ENCODE results near the gene SCTR. TPM values are rescaled to one million over a fixed set of nuclear protein-coding genes. Genes with fewer than 3 reads are reported as not detected.

SCTR gene
- polyA plus RNA-seq, 3 donors from 2014 or later = not detected

- peaks cover 6 to 8% of the 10 kb centered on the region in 2 donors for H3K4me1 Mint-ChIP-seq
- H3K4me3 Mint-ChIP-seq = no peak overlapping the region
- no peak for DNase-seq
- H3K27ac Mint-ChIP-seq = no peak overlapping the region
- H3K36me3 Mint-ChIP-seq = no peaks in the 10 kb centered on the region
- H3K9me3 Mint-ChIP-seq = no peaks in the 10 kb centered on the region
- peaks cover 16 to 25% (median 17%) of the 10 kb centered on the region in 3 donors for H3K27me3 Mint-ChIP-seq (ENCODE audit: low read depth in 3 of 3)
Measured at GRCh38 chr2:119427756-119428155, 96.5 kb downstream of the SCTR start.

- H3K27ac Mint-ChIP-seq = no peak overlapping the region
- no peaks in the 10 kb centered on the region for H3K9me3 Mint-ChIP-seq
- peaks cover 0 to 3% of the 10 kb centered on the region in 2 donors for H3K4me1 Mint-ChIP-seq
- H3K27me3 Mint-ChIP-seq (ENCODE audit: low read depth in 3 of 3) = peaks cover 11 to 18% (median 14%) of the 10 kb centered on the region in 3 donors
- no peaks in the 10 kb centered on the region for H3K36me3 Mint-ChIP-seq
- H3K4me3 Mint-ChIP-seq = no peak overlapping the region
- DNase-seq = no peak
Measured at GRCh38 chr2:119426801-119427395, 97.4 kb downstream of the SCTR start.

- no peak for DNase-seq
- no peak overlapping the region for H3K4me3 Mint-ChIP-seq
- H3K4me1 Mint-ChIP-seq = peaks cover 0 to 3% of the 10 kb centered on the region in 2 donors
- H3K27me3 Mint-ChIP-seq (ENCODE audit: low read depth in 3 of 3) = peaks cover 11 to 18% (median 14%) of the 10 kb centered on the region in 3 donors
- H3K36me3 Mint-ChIP-seq = no peaks in the 10 kb centered on the region
- H3K27ac Mint-ChIP-seq = no peak overlapping the region
- H3K9me3 Mint-ChIP-seq = no peaks in the 10 kb centered on the region
Measured at GRCh38 chr2:119426396-119426675, 97.9 kb downstream of the SCTR start.

GRCh38 chr2:119425620-119426395 is 98.5 kb downstream of the SCTR start:
- Mint-ChIP-seq H3K27ac (no peak overlapping the region), H3K4me1 (no peaks in the 10 kb centered on the region), H3K27me3 (ENCODE audit: low read depth in 3 of 3) (peaks cover 10 to 18% (median 16%) of the 10 kb centered on the region in 3 donors), H3K36me3 (no peaks in the 10 kb centered on the region), H3K4me3 (no peak overlapping the region), H3K9me3 (no peaks in the 10 kb centered on the region)
- no peak for DNase-seq

- H3K4me1 Mint-ChIP-seq = no peaks in the 10 kb centered on the region
- H3K36me3 Mint-ChIP-seq = no peaks in the 10 kb centered on the region
- peaks cover 10 to 17% (median 16%) of the 10 kb centered on the region in 3 donors for H3K27me3 Mint-ChIP-seq (ENCODE audit: low read depth in 3 of 3)
- no peak overlapping the region for H3K4me3 Mint-ChIP-seq
- no peaks in the 10 kb centered on the region for H3K9me3 Mint-ChIP-seq
- no peak for DNase-seq
- no peak overlapping the region for H3K27ac Mint-ChIP-seq
Measured at GRCh38 chr2:119425119-119425405, 99.2 kb downstream of the SCTR start.

- Mint-ChIP-seq H3K27me3 (ENCODE audit: low read depth in 3 of 3) (peaks cover 13 to 16% (median 13%) of the 10 kb centered on the region in 3 donors), H3K9me3 (no peaks in the 10 kb centered on the region), H3K4me3 (no peak overlapping the region), H3K4me1 (no peaks in the 10 kb centered on the region), H3K27ac (no peak overlapping the region), H3K36me3 (no peaks in the 10 kb centered on the region)
- no peak for DNase-seq
Measured at GRCh38 chr2:119424284-119425118, 99.8 kb downstream of the SCTR start.

- DNase-seq = no peak
- Mint-ChIP-seq H3K27ac (no peak overlapping the region), H3K36me3 (no peaks in the 10 kb centered on the region), H3K4me3 (no peak overlapping the region), H3K9me3 (no peaks in the 10 kb centered on the region), H3K27me3 (ENCODE audit: low read depth in 3 of 3) (peaks cover 10 to 14% (median 13%) of the 10 kb centered on the region in 3 donors), H3K4me1 (no peaks in the 10 kb centered on the region)
Measured at GRCh38 chr2:119423811-119424210, 100.5 kb downstream of the SCTR start.

- Mint-ChIP-seq H3K27me3 (ENCODE audit: low read depth in 3 of 3) (peaks cover 10 to 13% (median 13%) of the 10 kb centered on the region in 3 donors), H3K36me3 (no peaks in the 10 kb centered on the region)
Measured at GRCh38 chr2:119423108-119423444, 101.2 kb downstream of the SCTR start.

GRCh38 chr2:119422360-119423107 is 101.7 kb downstream of the SCTR start:
- Mint-ChIP-seq H3K36me3 (no peaks in the 10 kb centered on the region), H3K4me3 (no peak overlapping the region), H3K27ac (no peak overlapping the region), H3K27me3 (ENCODE audit: low read depth in 3 of 3) (peaks cover 10 to 13% (median 11%) of the 10 kb centered on the region in 3 donors), H3K4me1 (no peaks in the 10 kb centered on the region), H3K9me3 (no peaks in the 10 kb centered on the region)
- no peak for DNase-seq

More at GRCh38 chr2:119423108-119423444, 101.2 kb downstream of the SCTR start:
- Mint-ChIP-seq H3K4me3 (no peak overlapping the region), H3K9me3 (no peaks in the 10 kb centered on the region), H3K27ac (no peak overlapping the region), H3K4me1 (no peaks in the 10 kb centered on the region)
- DNase-seq = no peak

GRCh38 chr2:119421741-119422140 is 102.5 kb downstream of the SCTR start:
- Mint-ChIP-seq H3K36me3 (no peaks in the 10 kb centered on the region), H3K9me3 (peaks cover 0 to 3% (median 0%) of the 10 kb centered on the region in 6 donors), H3K4me1 (no peaks in the 10 kb centered on the region), H3K27me3 (ENCODE audit: low read depth in 3 of 3) (peaks cover 8 to 13% (median 10%) of the 10 kb centered on the region in 3 donors), H3K27ac (no peak overlapping the region), H3K4me3 (no peak overlapping the region)
- no peak for DNase-seq

- Mint-ChIP-seq H3K4me1 (no peaks in the 10 kb centered on the region), H3K27ac (no peak overlapping the region), H3K36me3 (no peaks in the 10 kb centered on the region), H3K27me3 (ENCODE audit: low read depth in 3 of 3) (peaks cover 8 to 13% (median 8%) of the 10 kb centered on the region in 3 donors), H3K4me3 (no peak overlapping the region), H3K9me3 (peaks cover 0 to 3% (median 0%) of the 10 kb centered on the region in 6 donors)
- DNase-seq = no peak
Measured at GRCh38 chr2:119421304-119421703, 103.0 kb downstream of the SCTR start.

- no peak overlapping the region for H3K4me3 Mint-ChIP-seq
- no peak for DNase-seq
- no peaks in the 10 kb centered on the region for H3K4me1 Mint-ChIP-seq
- no peak overlapping the region for H3K27ac Mint-ChIP-seq
- peaks cover 5 to 13% (median 8%) of the 10 kb centered on the region in 3 donors for H3K27me3 Mint-ChIP-seq (ENCODE audit: low read depth in 3 of 3)
- H3K36me3 Mint-ChIP-seq = no peaks in the 10 kb centered on the region
- H3K9me3 Mint-ChIP-seq = peaks cover 0 to 3% (median 0%) of the 10 kb centered on the region in 6 donors
Measured at GRCh38 chr2:119419803-119420508, 104.3 kb downstream of the SCTR start.

- no peak overlapping the region for H3K4me3 Mint-ChIP-seq
- peaks cover 0 to 3% (median 0%) of the 10 kb centered on the region in 6 donors for H3K9me3 Mint-ChIP-seq
- H3K27me3 Mint-ChIP-seq (ENCODE audit: low read depth in 3 of 3) = peaks cover 5 to 11% (median 5%) of the 10 kb centered on the region in 3 donors
- H3K27ac Mint-ChIP-seq = no peak overlapping the region
- no peak for DNase-seq
- no peaks in the 10 kb centered on the region for H3K36me3 Mint-ChIP-seq
- H3K4me1 Mint-ChIP-seq = no peaks in the 10 kb centered on the region
Measured at GRCh38 chr2:119419065-119419464, 105.2 kb downstream of the SCTR start.
